KBM-7 (cell line): ENCODE results near the gene CCL26.
A peak's percentile ranks its signal among the peaks of the same experiment; 100 is the strongest.

Experiments used
- DNase-seq: peaks from one replicate; pipeline ENCODE4 v3.0.0-alpha.2; 2015
- in situ Hi-C: fragments of 300-500 bp; cut with MboI; formaldehyde crosslinking; loops from 2 replicates; pipeline ENCODE4 v1.14.3; 2020; ENCODE audit warnings: low sequenced_read_pairs, low pct_unique_long_range_greater_than_20kb, mixed read lengths

Gene CCL26, protein sequence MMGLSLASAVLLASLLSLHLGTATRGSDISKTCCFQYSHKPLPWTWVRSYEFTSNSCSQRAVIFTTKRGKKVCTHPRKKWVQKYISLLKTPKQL

DNA sequence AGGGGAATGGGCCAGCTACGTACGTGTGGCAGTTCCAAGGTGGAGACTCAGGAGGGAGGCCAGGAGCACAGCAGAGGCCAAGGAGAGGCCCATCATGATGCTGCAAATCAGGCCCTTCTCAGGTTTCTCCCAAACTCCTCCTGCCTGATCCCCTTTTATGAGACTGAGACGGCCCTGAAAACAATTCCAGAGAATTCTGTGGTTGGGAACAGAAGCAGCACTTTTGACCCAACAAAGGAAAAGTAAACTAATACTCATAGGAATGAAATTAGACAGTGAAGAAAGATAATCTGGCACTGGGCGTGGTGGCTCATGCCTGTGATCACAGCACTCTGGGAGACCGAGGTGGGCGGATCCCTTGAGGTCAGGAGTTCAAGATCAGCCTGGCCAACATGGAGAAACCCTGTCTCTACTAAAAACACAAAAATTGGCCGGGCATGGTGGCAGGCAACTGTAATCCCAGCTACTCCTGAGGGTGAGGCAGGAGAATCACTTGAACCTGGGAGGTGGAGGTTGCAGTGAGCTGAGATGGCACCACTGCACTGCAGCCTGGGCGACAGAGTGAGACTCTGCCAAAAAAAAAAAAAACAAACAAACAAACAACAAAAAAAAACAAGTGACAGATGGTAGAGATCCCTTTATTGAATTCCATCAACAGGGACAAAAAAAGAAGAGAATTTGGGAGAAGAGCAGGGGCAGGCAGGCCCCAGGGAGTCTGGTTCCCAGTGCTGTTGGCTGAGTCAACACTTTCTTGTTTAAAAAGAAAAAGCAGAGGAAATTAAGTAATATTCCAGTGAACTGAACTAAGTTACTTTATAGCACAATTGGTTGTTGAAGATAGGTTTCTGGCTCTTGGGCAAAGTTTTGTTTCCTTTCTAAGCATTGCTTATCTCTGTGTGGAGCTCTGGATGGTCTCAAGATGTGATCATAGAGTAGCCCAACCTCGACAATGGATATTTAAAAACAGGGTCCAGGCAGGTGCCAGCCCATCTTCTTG is at the start of gene CCL26:
TSS of gene CCL26 (minus strand) at position 131 of the 997 bp plus-strand sequence. CDS start at position 96, 35 bp downstream.
- no peak for DNase-seq
- in situ Hi-C loops = no loop called here

DNA sequence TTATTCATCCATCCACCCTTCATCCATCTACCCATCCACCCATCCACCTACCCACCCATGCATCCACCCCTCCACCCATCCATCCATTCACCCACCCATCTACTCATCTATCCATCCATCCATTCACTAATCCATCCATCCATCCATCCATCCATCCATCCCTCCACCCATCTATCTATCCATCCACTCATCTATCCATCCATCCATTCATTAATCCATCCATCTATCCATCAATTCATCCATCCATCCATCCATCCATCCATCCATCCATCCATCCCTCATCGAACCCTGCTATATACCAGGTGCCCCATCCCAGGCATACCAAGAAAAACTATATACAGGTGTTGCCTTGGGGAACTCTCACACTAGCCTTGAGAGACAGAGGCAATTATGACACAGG is 48.7 kb upstream of the CCL26 start:
- no peak for DNase-seq
- in situ Hi-C loops = no loop called here

DNA sequence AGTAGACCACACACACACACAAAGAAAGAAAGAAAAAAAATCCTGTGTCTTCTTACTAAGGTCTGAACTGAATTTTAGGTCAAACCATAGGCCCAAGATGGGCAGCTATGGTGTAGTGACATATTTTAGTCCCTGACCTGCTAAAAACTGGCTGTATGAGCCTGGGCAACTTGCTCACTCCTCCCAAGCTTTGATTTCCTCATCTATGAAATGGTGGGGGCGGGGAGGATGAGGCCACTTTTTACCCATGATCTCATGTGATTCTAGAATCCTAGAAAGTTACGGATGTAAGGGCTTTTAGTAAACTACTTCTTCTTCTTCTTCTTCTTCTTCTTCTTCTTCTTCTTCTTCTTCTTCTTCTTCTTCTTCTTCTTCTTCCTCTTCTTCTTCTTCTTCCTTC is 47.7 kb upstream of the CCL26 start:
- DNase-seq = no peak
- in situ Hi-C loops = no loop called here

DNA sequence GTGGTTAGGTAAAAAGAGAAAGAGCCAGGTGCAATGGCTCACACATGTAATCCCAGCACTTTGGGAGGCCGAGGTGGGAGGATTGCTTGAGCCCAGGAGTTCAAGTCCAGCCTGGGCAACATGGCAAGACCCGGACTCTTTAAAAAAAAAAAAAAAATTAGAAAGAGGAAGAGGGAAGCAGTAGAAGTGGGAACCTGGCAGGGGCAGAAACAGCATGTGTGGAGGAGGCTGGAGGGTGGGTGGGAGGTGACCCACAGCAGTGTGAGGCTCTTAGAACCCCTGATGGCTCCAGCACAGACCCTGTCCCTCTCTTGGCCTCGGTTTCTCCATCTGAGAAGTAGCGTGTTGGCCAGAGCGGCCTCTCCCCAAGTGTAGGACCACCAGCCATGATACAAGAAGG is 46.5 kb upstream of the CCL26 start:
- in situ Hi-C loops = no loop called here

DNA sequence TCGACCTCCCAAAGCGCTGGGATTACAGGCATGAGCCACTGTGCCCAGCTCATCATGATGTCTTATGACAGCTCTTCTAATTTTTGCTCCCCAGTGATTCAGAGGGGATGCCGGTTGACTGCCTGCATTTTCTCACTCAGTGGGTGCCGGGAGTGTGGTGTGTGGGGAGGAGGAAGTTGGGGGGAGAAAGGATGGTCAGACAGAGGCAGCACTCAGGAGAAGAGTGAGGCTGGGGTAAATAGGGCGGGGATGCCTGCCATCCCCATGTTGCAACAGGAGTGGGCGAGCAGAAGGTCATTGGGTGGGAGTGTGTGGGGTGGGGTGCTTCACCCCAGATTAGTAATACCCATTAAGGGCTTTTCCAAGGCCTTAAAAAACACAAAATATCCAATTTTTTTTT is 45.1 kb upstream of the CCL26 start:
- in situ Hi-C loops = no loop called here
- DNase-seq = peak; percentile 25

More for the DNA sequence above, 46.5 kb upstream of the CCL26 start:
- DNase-seq = peak; percentile 26

DNA sequence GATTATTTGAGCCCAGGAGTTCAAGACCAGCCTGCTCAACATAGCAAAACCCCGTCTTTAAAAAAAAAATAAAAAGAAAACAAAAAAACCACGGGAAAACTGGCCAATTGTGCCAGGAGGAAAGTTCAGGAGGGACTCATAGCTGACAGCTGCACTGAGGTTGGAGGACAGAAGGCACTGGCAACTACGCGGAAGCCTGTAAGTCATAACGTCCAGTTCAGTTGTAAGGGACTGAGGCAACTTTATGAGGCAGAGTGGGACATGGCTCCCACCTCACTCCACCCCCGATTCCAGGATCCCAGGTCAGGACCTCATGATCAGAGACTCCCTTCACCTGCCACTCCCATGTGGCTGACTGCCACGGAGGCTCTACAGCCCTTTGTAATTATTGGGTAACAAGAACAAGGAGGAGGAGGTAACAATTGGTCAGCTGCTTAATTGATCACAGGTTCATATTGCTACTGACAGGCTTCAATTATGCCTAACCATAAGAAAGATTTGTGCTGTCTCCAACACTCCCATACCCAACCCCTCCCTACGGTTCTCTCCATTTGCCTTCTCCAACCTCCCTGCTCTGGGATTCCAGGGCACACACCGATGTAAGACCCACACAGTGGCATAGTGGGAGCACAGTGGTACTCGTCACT is 43.5 kb upstream of the CCL26 start:
- in situ Hi-C loops = no loop called here
- DNase-seq = no peak

DNA sequence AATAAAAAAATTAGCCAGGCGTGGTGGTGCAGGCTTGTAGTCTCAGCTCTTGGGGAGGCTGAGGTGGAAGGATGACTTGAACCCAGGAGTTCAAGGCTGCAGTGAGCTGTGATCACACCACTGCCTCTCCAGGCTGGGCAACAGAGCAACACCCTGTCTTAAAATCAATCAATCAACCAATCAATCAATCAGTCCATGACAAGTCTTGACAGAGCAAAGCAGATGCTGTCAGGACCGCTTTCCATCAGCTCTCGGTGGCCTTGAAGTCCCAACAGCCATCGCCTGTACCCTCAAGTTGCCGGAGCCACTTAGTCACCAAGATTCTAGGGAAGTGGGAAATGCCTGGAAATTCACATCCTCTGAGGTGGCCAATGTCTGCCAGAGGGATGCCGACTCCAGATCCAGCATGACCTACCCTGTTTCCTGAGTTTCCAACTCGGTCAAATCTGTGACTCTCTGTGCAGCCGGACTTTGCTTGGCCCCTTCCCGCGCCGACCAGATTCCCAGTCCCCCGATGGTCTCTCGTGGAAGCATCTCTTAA is 42.5 kb upstream of the CCL26 start:
- in situ Hi-C loops = no loop called here

DNA sequence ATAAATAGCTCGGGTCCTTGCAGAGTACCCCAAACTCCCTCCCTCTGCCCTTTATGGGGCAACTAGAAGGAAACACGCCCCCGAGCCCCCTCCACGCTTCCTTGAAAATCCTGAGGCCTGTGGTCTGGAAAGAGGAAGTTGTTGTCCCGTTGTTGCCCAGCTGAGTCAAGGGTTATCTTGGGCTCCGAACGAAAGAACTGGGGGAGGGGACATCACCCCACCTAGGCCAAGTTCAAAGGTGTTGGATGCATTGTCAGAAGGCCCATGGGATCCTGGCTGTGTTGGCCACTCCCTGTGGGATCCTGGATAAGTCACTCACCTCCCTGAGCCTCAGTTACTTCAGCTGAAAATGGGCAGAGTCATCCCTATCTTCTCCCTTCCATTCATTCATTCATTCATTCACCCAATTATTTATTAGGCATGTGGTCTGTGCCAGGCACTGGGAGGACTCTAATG is 41.8 kb upstream of the CCL26 start, which contains the start of gene CCL24:
TSS of gene CCL24 (minus strand) at position 26 of the 456 bp plus-strand sequence. CDS start 91 bp downstream, outside the sequence.
- in situ Hi-C loops = no loop called here
- peak; percentile 76 for DNase-seq

More for the DNA sequence above, 42.5 kb upstream of the CCL26 start:
- DNase-seq = no peak

DNA sequence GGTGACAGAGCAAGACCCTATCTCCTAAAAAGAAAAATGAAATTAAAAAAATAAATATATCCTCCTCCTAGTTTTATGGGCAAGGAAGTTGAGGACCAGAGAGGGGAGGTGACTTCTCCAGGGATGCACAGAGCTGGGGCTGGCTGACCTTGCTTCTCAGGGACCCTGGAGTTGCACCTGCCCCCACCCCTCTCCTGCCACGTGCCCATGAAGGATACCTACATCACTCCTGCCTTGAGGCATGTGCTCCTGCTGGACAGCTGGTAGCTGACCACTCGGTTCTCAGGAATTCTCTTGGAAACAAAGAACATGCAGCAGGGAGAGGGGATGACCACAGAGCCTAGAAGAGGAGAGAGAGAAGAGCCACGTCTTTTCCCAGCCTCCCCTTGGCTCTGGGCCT is 41.1 kb upstream of the CCL26 start:
- in situ Hi-C loops = no loop called here
- DNase-seq = no peak

DNA sequence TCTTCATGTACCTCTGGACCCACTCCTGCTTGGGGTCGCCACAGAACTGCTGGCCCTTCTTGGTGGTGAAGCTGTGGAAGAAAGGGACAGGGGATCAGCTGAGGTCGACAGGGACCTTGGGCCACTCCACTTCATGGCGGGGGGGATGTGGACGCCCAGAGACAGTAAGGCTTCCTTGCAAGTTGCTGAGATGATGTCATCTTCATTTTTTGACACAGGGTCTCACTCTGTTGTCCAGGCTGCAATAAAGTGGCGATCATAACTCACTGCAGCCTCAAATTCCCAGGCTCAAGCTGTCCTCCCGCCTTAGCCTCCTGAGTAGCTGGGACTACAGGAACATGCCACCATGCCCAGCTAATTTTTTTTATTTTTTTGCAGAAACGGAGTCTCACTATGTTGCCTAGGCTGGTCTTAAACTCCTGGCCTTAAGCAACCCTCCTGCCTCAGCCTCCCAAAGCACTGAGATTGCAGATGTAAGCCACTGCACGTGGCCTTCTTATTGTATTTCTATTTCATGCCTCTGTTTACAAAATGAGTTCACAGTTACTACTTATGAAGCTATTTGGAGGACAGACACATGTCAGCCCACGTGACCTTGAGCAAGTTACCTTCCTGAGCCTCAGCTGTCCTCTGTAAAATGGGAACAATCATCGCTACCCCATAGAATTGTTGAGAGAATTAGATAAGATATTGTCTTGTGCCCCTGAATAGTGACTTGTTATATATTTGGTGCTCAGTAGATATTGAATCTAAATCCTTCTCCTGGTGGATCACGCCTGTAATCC is 40.1 kb upstream of the CCL26 start:
- in situ Hi-C loops = no loop called here
- no peak for DNase-seq

DNA sequence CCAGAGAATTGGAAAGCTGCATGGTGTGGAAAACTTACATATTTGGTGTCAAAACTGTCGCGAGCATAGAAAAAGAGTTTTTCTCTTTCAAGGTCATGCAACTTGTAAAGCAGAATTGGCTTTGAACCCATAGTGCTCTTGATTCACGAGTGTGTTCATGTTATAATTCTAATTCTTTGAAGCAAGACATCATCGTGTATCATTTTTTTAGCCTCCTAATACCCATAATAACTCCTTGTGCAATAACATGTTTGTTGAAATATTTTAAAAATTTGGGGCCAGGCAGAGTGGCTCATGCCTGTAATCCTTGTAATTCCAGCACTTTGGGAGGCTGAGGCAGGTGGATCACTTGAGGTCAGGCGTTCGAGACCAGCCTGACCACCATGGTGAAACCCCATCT is 37.4 kb upstream of the CCL26 start:
- no peak for DNase-seq

DNA sequence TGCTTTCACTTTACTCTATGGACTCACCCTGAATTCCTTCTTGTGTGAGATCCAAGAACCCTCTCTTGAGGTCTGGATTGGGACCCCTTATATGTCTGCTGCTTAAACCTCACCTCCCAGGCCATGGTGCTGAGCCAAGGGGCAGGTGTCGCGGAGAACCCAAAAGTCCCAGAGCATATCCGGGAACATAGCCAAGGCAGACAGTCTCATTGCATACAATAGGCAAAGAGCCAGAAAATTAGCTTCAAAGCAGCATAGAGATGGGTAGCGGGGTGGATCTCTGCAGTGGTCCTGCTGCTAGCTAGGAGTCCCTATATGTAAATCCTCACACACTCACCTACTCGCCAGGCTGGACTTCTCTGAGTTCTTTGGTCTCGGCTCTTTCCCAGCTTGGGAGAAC is 36.1 kb upstream of the CCL26 start:
- in situ Hi-C loops = no loop called here
- no peak for DNase-seq

More for the DNA sequence above, 37.4 kb upstream of the CCL26 start:
- in situ Hi-C loops = no loop called here

DNA sequence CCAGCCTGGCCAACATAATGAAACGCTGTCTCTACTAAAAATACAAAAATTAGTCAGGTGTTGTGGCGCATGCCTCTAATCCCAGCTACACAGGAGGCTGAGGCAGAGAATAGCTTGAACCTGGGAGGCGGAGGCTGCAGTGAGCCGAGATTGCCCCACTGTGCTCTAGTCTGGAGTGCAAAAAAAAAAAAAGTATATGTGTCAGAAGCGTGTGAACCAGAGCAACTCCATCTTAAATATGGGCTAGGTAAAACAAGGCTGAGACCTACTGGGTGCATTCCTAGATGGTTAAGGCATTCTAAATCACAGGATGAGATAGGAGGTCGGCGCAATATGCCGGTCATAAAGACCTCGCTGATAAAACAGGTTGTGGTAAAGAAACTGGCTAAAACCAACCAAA is 35.4 kb upstream of the CCL26 start:
- in situ Hi-C loops = no loop called here
- no peak for DNase-seq

DNA sequence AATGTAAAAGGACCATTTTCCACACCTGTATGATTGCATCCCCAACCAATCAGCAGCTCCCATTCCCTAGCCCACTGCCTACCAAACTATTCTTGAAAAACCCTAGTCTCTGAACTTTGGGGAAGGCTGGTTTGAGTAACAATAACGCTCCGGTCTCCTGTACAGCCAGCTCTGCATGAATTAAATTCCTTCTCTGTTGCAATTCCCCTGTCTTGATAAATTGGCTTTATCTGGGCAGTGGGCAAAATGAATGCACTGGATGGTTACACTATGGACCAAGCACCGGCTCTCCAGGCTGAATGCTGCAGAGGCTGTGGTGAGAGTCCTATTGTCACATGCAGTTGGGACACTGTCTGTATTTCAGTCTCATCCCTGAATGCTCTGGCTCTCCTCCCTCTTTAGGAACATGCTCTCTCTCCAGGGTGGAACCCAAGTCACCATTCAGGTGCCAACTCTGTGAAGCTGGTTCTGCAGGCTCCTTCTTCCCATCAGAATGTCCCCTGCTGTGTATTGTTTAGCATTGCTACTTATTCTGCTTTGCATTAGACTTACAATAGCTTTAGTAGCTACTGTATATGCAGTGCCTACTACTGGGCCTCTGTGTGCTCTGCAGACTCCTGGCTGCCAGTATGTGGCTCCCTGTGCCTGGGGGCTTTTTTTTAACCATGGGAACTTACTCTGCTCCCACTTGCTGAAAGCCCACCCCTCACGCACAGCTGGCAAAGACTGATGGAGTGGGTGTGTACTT is 34.7 kb upstream of the CCL26 start:
- in situ Hi-C loops = no loop called here
- no peak for DNase-seq

DNA sequence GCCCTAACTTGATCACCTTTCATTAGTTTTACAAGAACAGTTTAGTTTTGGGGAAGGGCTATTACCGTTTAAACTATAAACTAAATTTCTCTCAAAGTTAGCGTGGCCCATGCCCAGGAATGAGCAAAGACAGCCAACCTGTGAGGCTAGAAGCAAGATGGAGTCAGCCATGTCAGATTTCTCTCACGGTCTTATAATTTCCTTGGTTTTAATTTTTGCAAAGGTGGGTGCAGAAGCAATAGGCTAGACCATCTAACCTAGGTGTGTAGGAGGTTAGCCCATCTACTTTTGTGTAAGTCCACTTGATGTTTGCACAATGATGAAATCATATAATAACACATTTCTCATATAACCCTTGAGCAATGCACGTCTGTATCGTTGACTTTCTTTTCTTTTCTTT is 32.7 kb upstream of the CCL26 start:
- in situ Hi-C loops = no loop called here
- DNase-seq = no peak

DNA sequence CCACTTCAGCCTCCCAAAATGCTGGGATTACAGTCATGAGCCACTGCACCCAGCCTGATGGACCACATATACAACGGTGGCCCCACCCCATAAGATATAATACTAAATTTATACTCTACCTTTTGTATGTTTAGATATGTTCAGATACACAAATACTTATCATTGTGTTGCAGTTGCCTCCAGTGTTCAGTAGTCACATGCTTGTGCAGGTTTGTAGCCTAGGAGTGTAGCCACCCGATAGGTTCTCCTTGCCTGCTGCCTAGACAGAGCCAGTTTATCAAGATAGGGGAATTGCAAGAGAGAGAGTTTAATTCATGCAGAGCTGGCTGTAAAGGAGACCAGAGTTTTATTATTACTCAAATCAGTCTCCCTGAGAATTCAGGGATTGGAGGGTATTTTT is 32.0 kb upstream of the CCL26 start:
- DNase-seq = no peak
- in situ Hi-C loops = no loop called here

DNA sequence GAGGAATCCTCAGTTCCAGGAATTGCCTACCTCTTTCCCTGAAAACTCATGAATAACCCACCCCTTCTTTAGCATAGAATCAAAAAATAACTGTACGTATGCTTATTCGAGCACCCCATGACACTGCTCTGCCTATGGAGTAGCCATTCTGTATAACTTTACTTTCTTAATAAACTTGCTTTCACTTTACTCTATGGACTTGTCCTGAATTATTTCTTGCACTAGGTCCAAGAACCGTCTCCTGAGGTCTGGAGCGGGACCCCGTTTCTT is 30.5 kb upstream of the CCL26 start:
- in situ Hi-C loops = no loop called here
- no peak for DNase-seq

DNA sequence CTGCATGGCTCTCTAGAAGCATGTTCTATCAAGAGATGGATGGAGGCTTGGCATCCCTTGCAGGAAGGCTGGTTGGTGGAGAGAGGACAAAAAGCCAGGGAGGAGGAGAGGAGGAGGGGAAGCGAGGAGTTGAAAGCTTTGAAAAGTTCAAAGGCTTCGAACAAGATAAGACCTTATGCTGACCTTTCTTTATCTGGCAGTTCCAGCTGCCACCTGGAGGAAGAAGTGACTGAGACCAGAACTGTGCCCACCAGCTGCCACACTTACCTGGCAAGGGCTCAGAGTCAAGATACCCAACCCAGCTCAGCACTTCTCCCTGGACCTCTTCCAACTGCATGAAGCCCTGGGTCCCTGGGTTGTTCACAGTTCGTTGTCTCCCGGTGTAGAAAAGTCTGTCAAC is 26.8 kb upstream of the CCL26 start:
- in situ Hi-C loops = no loop called here
- DNase-seq = no peak

DNA sequence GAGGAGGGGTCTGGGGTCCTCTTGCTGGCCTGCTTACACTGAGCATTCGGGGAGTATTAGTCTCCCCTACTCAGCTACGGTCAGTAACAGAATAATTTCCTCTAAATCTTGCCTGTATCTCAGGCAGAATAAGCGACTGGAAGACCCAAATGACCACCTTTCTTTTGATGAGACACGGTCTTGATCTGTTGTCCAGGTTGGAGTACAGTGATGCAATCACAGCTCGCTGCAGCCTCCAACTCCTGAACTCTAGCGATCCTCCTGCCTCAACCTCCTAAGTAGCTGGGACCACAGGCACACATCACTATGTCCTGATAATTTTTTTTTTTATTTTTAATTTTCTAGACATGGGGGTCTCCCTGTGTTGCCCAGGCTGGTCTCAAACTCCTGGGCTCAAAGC is 24.4 kb upstream of the CCL26 start:
- in situ Hi-C loops = no loop called here
- DNase-seq = no peak
